NCI-H1105 treated with DMSO at 0.1 percent for 48 hours (cell line): ENCODE data around the gene AMN1.
"Not testable (repeated sequence)": the region's sequence is repeated elsewhere in the genome, so short reads cannot be mapped to it uniquely, and the experiment has no call there.

ENCODE experiments used
- DNase-seq: peaks from one replicate; lab custom pipeline; 2025; lab: John Stamatoyannopoulos, UW

AMN1 gene

GRCh38 chr12:31685801-31686200 lies 43.0 kb downstream of the AMN1 start:
- no peak for DNase-seq

GRCh38 chr12:31682136-31682962 lies 46.5 kb downstream of the AMN1 start:
- peak; percentile 54 for DNase-seq

GRCh38 chr12:31672521-31672920 lies 56.3 kb downstream of the AMN1 start:
- DNase-seq = no peak

- DNase-seq = not testable (repeated sequence)
Observed at GRCh38 chr12:31669582-31669981, 59.2 kb downstream of the AMN1 start.

GRCh38 chr12:31669020-31669419 lies 59.8 kb downstream of the AMN1 start:
- DNase-seq = no peak

GRCh38 chr12:31664038-31664437 lies 64.8 kb downstream of the AMN1 start:
- DNase-seq = no peak

- no peak for DNase-seq
Observed at GRCh38 chr12:31663576-31663975, 65.2 kb downstream of the AMN1 start.

- no peak for DNase-seq
Observed at GRCh38 chr12:31662176-31662849, 66.5 kb downstream of the AMN1 start.

- DNase-seq = peak; percentile 92
Observed at GRCh38 chr12:31659087-31659942, 69.5 kb downstream of the AMN1 start, which contains the start of gene ETFBKMT. Gene ETFBKMT, plus strand, starts transcription at chr12:31659688. Its CDS starts 2,266 bp downstream, at chr12:31661954.

GRCh38 chr12:31658471-31659086 lies 70.2 kb downstream of the AMN1 start:
- peak; percentile 19 for DNase-seq

- no peak for DNase-seq
Observed at GRCh38 chr12:31655792-31656191, 73.0 kb downstream of the AMN1 start.

GRCh38 chr12:31655208-31655607 lies 73.6 kb downstream of the AMN1 start:
- DNase-seq = no peak

GRCh38 chr12:31651893-31652521 lies 76.8 kb downstream of the AMN1 start:
- DNase-seq = no peak

- DNase-seq = no peak
Observed at GRCh38 chr12:31650918-31651317, 77.9 kb downstream of the AMN1 start.

GRCh38 chr12:31647086-31647491 lies 81.7 kb downstream of the AMN1 start:
- DNase-seq = no peak

GRCh38 chr12:31645924-31646323 lies 82.9 kb downstream of the AMN1 start:
- no peak for DNase-seq

GRCh38 chr12:31644536-31644935 lies 84.3 kb downstream of the AMN1 start:
- DNase-seq = no peak

- DNase-seq = no peak
Observed at GRCh38 chr12:31641509-31642090, 87.2 kb downstream of the AMN1 start.

- DNase-seq = no peak
Observed at GRCh38 chr12:31634620-31635019, 94.2 kb downstream of the AMN1 start.

- DNase-seq = no peak
Observed at GRCh38 chr12:31633464-31633863, 95.4 kb downstream of the AMN1 start.

- no peak for DNase-seq
Observed at GRCh38 chr12:31631809-31632208, 97.0 kb downstream of the AMN1 start.
